ENCODE measurements around the gene PCNT. TPM values are rescaled to one million over a fixed set of nuclear protein-coding genes. Genes with fewer than 3 reads are reported as not detected.
A peak's percentile ranks its signal among the peaks of the same experiment; 100 is the strongest.

PCNT gene
- total RNA-seq, 3 donors from 2014 or later, result 25.2 to 31.0 (median 28.5) TPM

DNA sequence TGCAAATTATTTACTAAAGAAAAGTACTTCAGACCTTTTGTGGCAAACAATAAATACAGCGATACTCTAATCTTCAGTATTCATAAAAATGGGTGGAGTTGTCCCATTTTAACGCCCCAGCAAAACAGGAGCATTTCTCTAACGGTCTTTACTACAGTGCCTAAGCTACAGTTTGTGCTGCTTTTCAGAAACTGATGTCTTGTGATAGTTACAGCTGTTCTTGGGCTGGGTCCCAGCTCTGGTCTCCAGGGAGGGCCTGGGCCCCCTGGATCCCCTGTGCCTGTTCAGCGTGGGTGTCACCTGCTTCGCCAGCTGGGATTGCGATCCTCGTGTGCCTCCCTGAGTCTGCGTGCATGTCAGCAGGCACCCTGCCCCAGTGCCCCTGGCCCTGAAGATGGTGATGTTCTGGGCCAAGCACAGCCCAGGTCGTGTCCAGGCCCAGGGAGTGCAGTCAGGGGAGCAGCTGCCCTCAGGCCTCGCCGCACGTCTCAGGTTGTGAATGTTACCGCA is 70.7 kb downstream of the PCNT start:
- Histone ChIP-seq H3K4me1 (no peaks in the 10 kb centered on the region), H3K27me3 (no peaks in the 10 kb centered on the region), H3K27ac (no peak overlapping the region), H3K9me3 (no peaks in the 10 kb centered on the region), H3K36me3 (peaks cover 14% of the 10 kb centered on the region), H3K4me3 (no peak overlapping the region)
- no peak for TF ChIP-seq POLR2A (IDR thresholded peaks at IDR 0.05)
- TF ChIP-seq, protein P1, sequence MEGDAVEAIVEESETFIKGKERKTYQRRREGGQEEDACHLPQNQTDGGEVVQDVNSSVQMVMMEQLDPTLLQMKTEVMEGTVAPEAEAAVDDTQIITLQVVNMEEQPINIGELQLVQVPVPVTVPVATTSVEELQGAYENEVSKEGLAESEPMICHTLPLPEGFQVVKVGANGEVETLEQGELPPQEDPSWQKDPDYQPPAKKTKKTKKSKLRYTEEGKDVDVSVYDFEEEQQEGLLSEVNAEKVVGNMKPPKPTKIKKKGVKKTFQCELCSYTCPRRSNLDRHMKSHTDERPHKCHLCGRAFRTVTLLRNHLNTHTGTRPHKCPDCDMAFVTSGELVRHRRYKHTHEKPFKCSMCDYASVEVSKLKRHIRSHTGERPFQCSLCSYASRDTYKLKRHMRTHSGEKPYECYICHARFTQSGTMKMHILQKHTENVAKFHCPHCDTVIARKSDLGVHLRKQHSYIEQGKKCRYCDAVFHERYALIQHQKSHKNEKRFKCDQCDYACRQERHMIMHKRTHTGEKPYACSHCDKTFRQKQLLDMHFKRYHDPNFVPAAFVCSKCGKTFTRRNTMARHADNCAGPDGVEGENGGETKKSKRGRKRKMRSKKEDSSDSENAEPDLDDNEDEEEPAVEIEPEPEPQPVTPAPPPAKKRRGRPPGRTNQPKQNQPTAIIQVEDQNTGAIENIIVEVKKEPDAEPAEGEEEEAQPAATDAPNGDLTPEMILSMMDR (IDR thresholded peaks at IDR 0.05), result no peak
- no peak for TF ChIP-seq POLR2AphosphoS5 (IDR thresholded peaks at IDR 0.05)
- no peak for DNase-seq (ENCODE audit: low spot score in 2 of 2)
- intact Hi-C loops (cut with DNase I; ENCODE audit: low total_unique reads), result no loop called here

DNA sequence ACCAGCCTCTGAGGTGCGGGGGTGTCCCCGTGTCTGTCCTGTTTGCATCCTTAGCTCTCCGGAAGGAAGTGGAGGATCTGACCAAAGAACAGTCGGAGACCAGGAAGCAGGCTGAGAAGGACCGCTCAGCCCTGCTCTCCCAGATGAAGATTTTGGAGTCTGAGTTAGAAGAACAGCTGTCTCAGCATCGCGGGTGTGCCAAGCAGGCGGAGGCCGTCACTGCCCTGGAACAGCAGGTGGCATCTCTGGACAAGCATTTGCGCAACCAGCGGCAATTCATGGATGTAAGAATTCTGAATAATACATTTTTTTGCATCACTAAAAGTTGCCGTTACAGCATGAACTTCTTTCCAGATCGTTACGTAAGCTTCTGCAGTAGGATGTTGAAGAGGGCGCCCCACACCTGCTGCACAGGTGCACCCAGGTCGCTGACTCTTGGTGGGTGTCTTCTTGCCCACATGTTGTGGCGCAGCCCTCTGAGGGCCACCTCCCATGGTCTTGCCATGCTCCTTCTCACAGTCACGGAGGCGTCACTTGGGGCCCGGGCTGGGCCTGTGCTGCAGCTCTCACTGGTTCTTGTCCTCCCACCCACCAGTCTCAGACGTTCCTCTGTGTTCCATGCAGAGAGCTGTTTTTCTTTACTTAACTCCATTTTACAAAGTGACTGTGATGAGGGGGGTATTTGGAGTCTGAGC is 73.4 kb downstream of the PCNT start:
- H3K36me3 ChIP-seq, result peaks cover 14% of the 10 kb centered on the region
- no peak overlapping the region for H3K4me3 ChIP-seq
- TF ChIP-seq POLR2A (IDR thresholded peaks at IDR 0.05), result no peak
- TF ChIP-seq, protein P1 (IDR thresholded peaks at IDR 0.05), result no peak
- no peak for TF ChIP-seq POLR2AphosphoS5 (IDR thresholded peaks at IDR 0.05)
- H3K4me1 ChIP-seq, result no peaks in the 10 kb centered on the region
- H3K27ac ChIP-seq, result no peak overlapping the region
- DNase-seq (ENCODE audit: low spot score in 2 of 2), result no peak
- no peaks in the 10 kb centered on the region for H3K27me3 ChIP-seq
- no peaks in the 10 kb centered on the region for H3K9me3 ChIP-seq
- intact Hi-C loops (cut with DNase I; ENCODE audit: low total_unique reads), result no loop called here

DNA sequence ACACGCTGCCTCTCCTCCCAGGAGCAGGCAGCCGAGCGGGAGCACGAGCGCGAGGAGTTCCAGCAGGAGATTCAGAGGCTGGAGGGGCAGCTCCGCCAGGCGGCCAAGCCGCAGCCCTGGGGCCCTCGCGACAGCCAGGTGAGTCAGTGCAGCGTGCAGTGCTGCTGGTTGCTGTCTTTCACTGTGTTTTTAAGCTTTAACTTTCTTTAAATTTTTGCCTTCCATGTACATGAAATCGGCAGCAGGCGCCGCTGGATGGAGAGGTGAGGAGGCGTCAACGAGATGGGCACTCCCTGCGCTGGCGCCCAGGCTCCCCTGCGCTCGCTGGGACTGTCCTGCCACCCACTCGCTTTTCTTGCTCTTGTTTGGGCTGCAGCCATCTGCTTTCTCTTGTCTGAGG is 74.0 kb downstream of the PCNT start:
- H3K36me3 ChIP-seq, result peaks cover 14% of the 10 kb centered on the region
- TF ChIP-seq POLR2A (IDR thresholded peaks at IDR 0.05) (no peak), POLR2AphosphoS5 (IDR thresholded peaks at IDR 0.05) (no peak)
- TF ChIP-seq, protein P1 (IDR thresholded peaks at IDR 0.05), result no peak
- no peak overlapping the region for H3K27ac ChIP-seq
- DNase-seq (ENCODE audit: low spot score in 2 of 2), result no peak
- H3K27me3 ChIP-seq, result no peaks in the 10 kb centered on the region
- no peak overlapping the region for H3K4me3 ChIP-seq
- H3K4me1 ChIP-seq, result no peaks in the 10 kb centered on the region
- intact Hi-C loops (cut with DNase I; ENCODE audit: low total_unique reads), result no loop called here
- H3K9me3 ChIP-seq, result no peaks in the 10 kb centered on the region

DNA sequence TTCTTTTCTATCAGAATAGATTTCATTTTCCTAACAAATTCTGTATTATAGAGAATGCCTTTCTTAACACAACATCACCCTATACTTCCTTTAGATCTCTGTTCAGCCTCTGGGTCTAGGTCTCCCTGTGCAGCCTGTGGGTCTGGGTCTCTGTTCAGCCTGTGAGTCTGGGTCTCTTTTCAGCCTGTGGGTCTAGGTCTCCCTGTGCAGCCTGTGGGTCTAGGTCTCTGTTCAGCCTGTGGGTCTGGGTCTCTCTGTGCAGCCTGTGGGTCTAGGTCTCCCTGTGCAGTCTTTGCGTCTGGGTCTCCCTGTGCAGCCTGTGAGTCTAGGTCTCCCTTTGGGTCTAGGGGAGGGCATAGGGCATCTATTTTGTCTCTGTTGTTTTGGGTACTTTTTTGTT is 75.2 kb downstream of the PCNT start:
- DNase-seq (ENCODE audit: low spot score in 2 of 2), result no peak
- Histone ChIP-seq H3K36me3 (peaks cover 14% of the 10 kb centered on the region), H3K27me3 (no peaks in the 10 kb centered on the region), H3K4me3 (no peak overlapping the region), H3K9me3 (no peaks in the 10 kb centered on the region), H3K4me1 (no peaks in the 10 kb centered on the region), H3K27ac (no peak overlapping the region)
- intact Hi-C loops (cut with DNase I; ENCODE audit: low total_unique reads), result no loop called here
- TF ChIP-seq POLR2A (IDR thresholded peaks at IDR 0.05) (no peak), POLR2AphosphoS5 (IDR thresholded peaks at IDR 0.05) (no peak)
- TF ChIP-seq, protein P1 (IDR thresholded peaks at IDR 0.05), result no peak

DNA sequence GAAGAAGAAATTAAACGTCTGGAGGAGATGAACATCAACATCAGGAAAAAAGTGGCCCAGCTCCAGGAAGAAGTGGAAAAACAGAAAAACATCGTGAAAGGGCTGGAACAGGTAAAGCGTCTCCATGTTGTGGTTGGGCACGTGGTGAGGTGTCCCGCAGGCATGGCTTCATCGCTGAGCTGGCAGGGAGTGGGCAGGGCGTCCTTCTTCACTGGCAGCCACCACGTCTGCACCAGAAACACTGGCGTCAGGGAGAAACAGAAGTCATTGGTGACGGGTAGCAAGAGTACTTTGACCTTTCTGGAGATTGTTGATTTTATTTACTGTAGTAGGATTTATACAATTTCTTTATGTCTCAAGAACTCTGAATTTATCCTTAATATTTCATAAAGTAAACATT is 75.7 kb downstream of the PCNT start:
- peak in 1 of 2 donors; percentile 53 for DNase-seq (ENCODE audit: low spot score in 2 of 2)
- no peak overlapping the region for H3K27ac ChIP-seq
- H3K9me3 ChIP-seq, result no peaks in the 10 kb centered on the region
- peaks cover 14% of the 10 kb centered on the region for H3K36me3 ChIP-seq
- H3K27me3 ChIP-seq, result no peaks in the 10 kb centered on the region
- no peaks in the 10 kb centered on the region for H3K4me1 ChIP-seq
- no peak for TF ChIP-seq POLR2AphosphoS5 (IDR thresholded peaks at IDR 0.05)
- TF ChIP-seq POLR2A (IDR thresholded peaks at IDR 0.05), result no peak
- TF ChIP-seq, protein P1 (IDR thresholded peaks at IDR 0.05), result no peak
- no peak overlapping the region for H3K4me3 ChIP-seq
- intact Hi-C loops (cut with DNase I; ENCODE audit: low total_unique reads), result no loop called here

Data from breast epithelium (tissue), 4 donors.